BE2C (cell line): ENCODE measurements around the gene WDPCP.
"Not testable (repeated sequence)": the region's sequence is repeated elsewhere in the genome, so short reads cannot be mapped to it uniquely, and the experiment has no call there.

ENCODE experiments used
- DNase-seq: peaks from one replicate; pipeline ENCODE4 v3.0.0-alpha.2; 2020
- H3K27me3 ChIP-seq: fragments of 250-450 bp; sonication (Bioruptor Pico); 2 replicates; pipeline ENCODE4 v1.5.1; 2020; ENCODE audit warnings: mild to moderate bottlenecking
- H3K36me3 ChIP-seq: fragments of 250-450 bp; sonication (Bioruptor Pico); 2 replicates; pipeline ENCODE4 v1.5.1; 2020; ENCODE audit warnings: mild to moderate bottlenecking
- H3K4me1 ChIP-seq: fragments of 250-450 bp; sonication (Bioruptor Pico); 2 replicates; pipeline ENCODE4 v1.5.1; 2020
- H3K4me3 ChIP-seq: 2 replicates; pipeline ENCODE4 v1.5.1; 2011; ENCODE audit warnings: low read depth, low read length
- H3K9me3 ChIP-seq: fragments of 250-450 bp; sonication (Bioruptor Pico); 2 replicates; pipeline ENCODE4 v1.5.1; 2020
- TF ChIP-seq, protein P1 (sequence below): IDR thresholded peaks from 2 replicates; pipeline ENCODE4 v1.5.1; 2012; ENCODE audit warnings: mild to moderate bottlenecking, low read depth, low read length

WDPCP gene

DNA sequence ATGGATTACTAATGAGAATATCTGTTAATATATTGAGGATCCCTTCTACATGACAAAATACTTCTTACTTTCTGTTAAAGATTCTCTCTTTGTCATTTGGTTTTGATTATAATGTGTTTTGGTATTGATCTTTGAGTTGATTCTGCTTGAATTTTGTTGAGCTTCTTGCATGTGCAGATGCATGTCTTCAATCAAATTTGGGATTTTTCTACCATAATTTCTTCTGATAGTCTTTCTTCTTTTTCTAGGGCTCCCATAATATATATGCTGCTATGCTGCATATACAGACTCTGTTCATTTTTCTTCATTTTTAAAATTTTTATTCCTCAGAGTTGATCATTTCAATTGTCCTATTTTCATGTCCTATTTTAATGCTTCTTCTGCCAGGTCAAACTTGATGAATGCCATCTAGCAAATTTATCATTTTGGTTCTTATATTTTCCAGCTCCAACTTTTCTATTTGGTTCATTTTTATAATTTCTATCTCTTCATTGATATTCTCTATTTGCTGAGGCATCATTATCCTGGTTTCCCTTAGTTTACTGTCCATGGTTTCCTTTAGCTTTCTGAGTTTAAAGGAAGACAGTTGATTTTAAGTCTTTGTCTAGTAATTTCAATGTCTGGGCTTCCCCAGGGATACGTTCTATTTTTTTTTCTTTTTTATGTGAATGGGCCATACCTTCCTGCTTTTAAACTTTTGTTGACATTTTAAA, 244.7 kb downstream of the WDPCP start:
- H3K4me3 ChIP-seq = no peak overlapping the region
- no peaks in the 10 kb centered on the region for H3K4me1 ChIP-seq
- H3K36me3 ChIP-seq = no peaks in the 10 kb centered on the region
- H3K27me3 ChIP-seq = no peaks in the 10 kb centered on the region
- H3K9me3 ChIP-seq = no peaks in the 10 kb centered on the region
- no peak for DNase-seq
- TF ChIP-seq, protein P1, sequence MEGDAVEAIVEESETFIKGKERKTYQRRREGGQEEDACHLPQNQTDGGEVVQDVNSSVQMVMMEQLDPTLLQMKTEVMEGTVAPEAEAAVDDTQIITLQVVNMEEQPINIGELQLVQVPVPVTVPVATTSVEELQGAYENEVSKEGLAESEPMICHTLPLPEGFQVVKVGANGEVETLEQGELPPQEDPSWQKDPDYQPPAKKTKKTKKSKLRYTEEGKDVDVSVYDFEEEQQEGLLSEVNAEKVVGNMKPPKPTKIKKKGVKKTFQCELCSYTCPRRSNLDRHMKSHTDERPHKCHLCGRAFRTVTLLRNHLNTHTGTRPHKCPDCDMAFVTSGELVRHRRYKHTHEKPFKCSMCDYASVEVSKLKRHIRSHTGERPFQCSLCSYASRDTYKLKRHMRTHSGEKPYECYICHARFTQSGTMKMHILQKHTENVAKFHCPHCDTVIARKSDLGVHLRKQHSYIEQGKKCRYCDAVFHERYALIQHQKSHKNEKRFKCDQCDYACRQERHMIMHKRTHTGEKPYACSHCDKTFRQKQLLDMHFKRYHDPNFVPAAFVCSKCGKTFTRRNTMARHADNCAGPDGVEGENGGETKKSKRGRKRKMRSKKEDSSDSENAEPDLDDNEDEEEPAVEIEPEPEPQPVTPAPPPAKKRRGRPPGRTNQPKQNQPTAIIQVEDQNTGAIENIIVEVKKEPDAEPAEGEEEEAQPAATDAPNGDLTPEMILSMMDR = no peak

GRCh38 chr2:63340443-63340842, 247.8 kb downstream of the WDPCP start:
- H3K27me3 ChIP-seq = no peaks in the 10 kb centered on the region
- TF ChIP-seq, protein P1 = no peak
- H3K9me3 ChIP-seq = no peaks in the 10 kb centered on the region
- H3K4me1 ChIP-seq = no peaks in the 10 kb centered on the region
- DNase-seq = no peak
- H3K4me3 ChIP-seq = no peak overlapping the region
- H3K36me3 ChIP-seq = no peaks in the 10 kb centered on the region

GRCh38 chr2:63334910-63335309, 253.4 kb downstream of the WDPCP start:
- Histone ChIP-seq H3K4me3 (no peak overlapping the region), H3K36me3 (no peaks in the 10 kb centered on the region), H3K9me3 (no peaks in the 10 kb centered on the region), H3K4me1 (no peaks in the 10 kb centered on the region), H3K27me3 (no peaks in the 10 kb centered on the region)
- no peak for DNase-seq
- TF ChIP-seq, protein P1 = no peak

GRCh38 chr2:63326473-63326872, 261.8 kb downstream of the WDPCP start:
- Histone ChIP-seq H3K27me3 (no peaks in the 10 kb centered on the region), H3K4me1 (no peaks in the 10 kb centered on the region), H3K9me3 (no peaks in the 10 kb centered on the region), H3K4me3 (no peak overlapping the region), H3K36me3 (no peaks in the 10 kb centered on the region)
- DNase-seq = no peak
- TF ChIP-seq, protein P1 = no peak

GRCh38 chr2:63323662-63324061, 264.6 kb downstream of the WDPCP start:
- H3K36me3 ChIP-seq, H3K4me1 ChIP-seq, H3K27me3 ChIP-seq, DNase-seq, H3K9me3 ChIP-seq, H3K4me3 ChIP-seq: not testable (repeated sequence)

GRCh38 chr2:63321973-63322372, 266.3 kb downstream of the WDPCP start:
- not testable (repeated sequence) for DNase-seq

GRCh38 chr2:63320669-63321068, 267.6 kb downstream of the WDPCP start:
- no peak overlapping the region for H3K4me3 ChIP-seq
- no peaks in the 10 kb centered on the region for H3K36me3 ChIP-seq
- DNase-seq = no peak
- no peaks in the 10 kb centered on the region for H3K27me3 ChIP-seq
- H3K9me3 ChIP-seq = no peaks in the 10 kb centered on the region
- TF ChIP-seq, protein P1 = no peak
- H3K4me1 ChIP-seq = no peaks in the 10 kb centered on the region

More at GRCh38 chr2:63321973-63322372, 266.3 kb downstream of the WDPCP start:
- not testable (repeated sequence) for H3K36me3 ChIP-seq, H3K9me3 ChIP-seq, H3K4me3 ChIP-seq, H3K27me3 ChIP-seq, H3K4me1 ChIP-seq
